Panc1 (cell line): ENCODE results near the gene SCD5. TPM values are rescaled to one million over a fixed set of nuclear protein-coding genes. Genes with fewer than 3 reads are reported as not detected.

Experiments
- ATAC-seq: fragments of 200-7000 bp; cut with Tn5 transposase; 2 replicates; pipeline ENCODE4 v1.9.1; 2020; ENCODE audit warnings: mild to moderate bottlenecking, moderate library complexity
- BruUV-seq: library from RNA; stranded (reverse); fragments of 400-500 nt; replicated peaks from 2 replicates; lab custom pipeline; 2021; lab: Mats Ljungman, UMichigan
- CTCF ChIA-PET: fragments of 300-600 bp; sonication (Branson Sonifier 250); formaldehyde crosslinking; loops from one replicate; lab custom pipeline; 2022; ENCODE audit warnings: antibody characterized with exemption; lab: Charles Lee
- POLR2A ChIA-PET: fragments of 300-600 bp; sonication (Branson Sonifier 250); formaldehyde crosslinking; loops from one replicate; lab custom pipeline; 2022; ENCODE audit warnings: antibody characterized with exemption; lab: Charles Lee
- DNase-seq: peaks from one replicate; pipeline ENCODE4 v3.0.0-alpha.2; 2010; ENCODE audit warnings: low read depth, low spot score
- H3K27ac ChIP-seq: 2 replicates; pipeline ENCODE4 v1.5.1; 2011; ENCODE audit warnings: mild to moderate bottlenecking, low read length, inconsistent platforms
- H3K27me3 ChIP-seq: fragments of 200-500 bp; sonication (Bioruptor generic); 2 replicates; pipeline ENCODE4 v1.6.0; 2014; ENCODE audit warnings: low read length, inconsistent platforms; ENCODE audit not compliant: control insufficient read depth, insufficient read depth
- H3K36me3 ChIP-seq: fragments of 200-500 bp; sonication (Bioruptor generic); 2 replicates; pipeline ENCODE4 v1.5.1; 2014; ENCODE audit warnings: inconsistent platforms, mild to moderate bottlenecking, low read length, moderate library complexity; ENCODE audit not compliant: control insufficient read depth, insufficient read depth
- H3K4me1 ChIP-seq: 2 replicates; pipeline ENCODE4 v1.5.1; 2011; ENCODE audit warnings: inconsistent platforms, mild to moderate bottlenecking, low read length, moderate library complexity; ENCODE audit not compliant: control insufficient read depth, insufficient read depth
- H3K4me3 ChIP-seq, 2 experiments: 2 replicates each; pipeline ENCODE4 v1.5.1; 2011 to 2012; ENCODE audit warnings: low read depth in 2 of 2, low read length in 2 of 2, mild to moderate bottlenecking in 2 of 2, inconsistent platforms in 1 of 2, moderate library complexity in 1 of 2
- H3K9me3 ChIP-seq: fragments of 200-500 bp; sonication (Bioruptor generic); 2 replicates; pipeline ENCODE4 v1.5.1; 2014; ENCODE audit warnings: low read depth, mild to moderate bottlenecking, inconsistent platforms, low read length, moderate library complexity; ENCODE audit not compliant: control insufficient read depth, insufficient read depth
- POLR2AphosphoS5 ChIP-seq: IDR thresholded peaks from 2 replicates; pipeline ENCODE4 v1.6.1; 2012; ENCODE audit warnings: mild to moderate bottlenecking, low read depth, low read length, moderate library complexity
- SIN3A ChIP-seq: IDR thresholded peaks from 2 replicates; pipeline ENCODE4 v1.6.1; 2012; ENCODE audit warnings: low read depth, mild to moderate bottlenecking, low read length, moderate library complexity, borderline replicate concordance; ENCODE audit not compliant: insufficient read depth
- TCF7L2 ChIP-seq: IDR thresholded peaks from 2 replicates; pipeline ENCODE4 v1.6.1; 2011; ENCODE audit warnings: mild to moderate bottlenecking, low read depth, low read length, inconsistent platforms
- in situ Hi-C: cut with HindIII; loops from 2 replicates; pipeline ENCODE4 v1.10.0; 2016; ENCODE audit warnings: low sequenced_read_pairs, low pct_unique_long_range_greater_than_20kb
- intact Hi-C: fragments of 100-400 bp; cut with micrococcal nuclease; formaldehyde crosslinking; loops from one replicate; pipeline ENCODE4 v1.10.0; 2022; ENCODE audit not compliant: unreplicated experiment
- total RNA-seq: library from RNA; stranded (reverse); gene quantifications from one replicate; pipeline ENCODE4 v1.2.1, GENCODE V29; 2021; ENCODE audit not compliant: unreplicated experiment
- TF ChIP-seq, protein P1 (sequence below): fragments of 450-650 bp; IDR thresholded peaks from 2 replicates; pipeline ENCODE4 v1.5.1; 2017; ENCODE audit warnings: mild to moderate bottlenecking
- TF ChIP-seq, protein P2 (sequence below), 2 experiments: IDR thresholded peaks; 2 replicates each; pipeline ENCODE4 v1.6.1; 2011 to 2012; ENCODE audit warnings: low read depth in 2 of 2, control low read depth in 1 of 2, low read length in 1 of 2, mild to moderate bottlenecking in 1 of 2, moderate library complexity in 1 of 2; ENCODE audit not compliant: insufficient read depth in 1 of 2

The SCD5 gene
- total RNA-seq, 1 experiment from 2014 or later: 2.0 TPM

DNA sequence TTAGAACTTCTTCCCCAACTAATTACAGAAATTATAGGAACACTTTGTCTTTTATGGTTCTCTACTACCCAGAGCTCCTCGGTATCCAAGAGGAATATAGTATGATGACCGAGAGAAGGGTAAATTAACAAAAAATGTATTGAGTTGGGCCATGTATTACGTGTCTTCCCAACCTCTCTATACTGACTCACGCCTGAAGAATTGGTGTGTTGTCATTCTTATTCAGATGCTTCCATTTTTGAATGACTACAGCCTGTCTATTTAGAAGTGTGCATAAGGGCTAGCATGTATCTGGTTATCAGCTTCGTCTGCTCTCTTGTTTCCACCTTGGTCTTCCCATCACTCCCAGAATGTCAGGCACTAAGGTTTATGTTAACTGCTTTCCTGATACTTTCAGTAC lies 24.5 kb upstream of the SCD5 start:
- POLR2A ChIA-PET: no interaction called here
- Histone ChIP-seq H3K9me3 (no peaks in the 10 kb centered on the region), H3K4me1 (no peaks in the 10 kb centered on the region), H3K27ac (no peak overlapping the region), H3K36me3 (peaks cover 52% of the 10 kb centered on the region), H3K27me3 (no peaks in the 10 kb centered on the region), H3K4me3 (no peak overlapping the region)
- intact Hi-C loops (no loop called here), in situ Hi-C loops (no loop called here)
- ATAC-seq: no peak
- CTCF ChIA-PET: no interaction called here
- BruUV-seq: no TSS peak
- TF ChIP-seq, protein P1, sequence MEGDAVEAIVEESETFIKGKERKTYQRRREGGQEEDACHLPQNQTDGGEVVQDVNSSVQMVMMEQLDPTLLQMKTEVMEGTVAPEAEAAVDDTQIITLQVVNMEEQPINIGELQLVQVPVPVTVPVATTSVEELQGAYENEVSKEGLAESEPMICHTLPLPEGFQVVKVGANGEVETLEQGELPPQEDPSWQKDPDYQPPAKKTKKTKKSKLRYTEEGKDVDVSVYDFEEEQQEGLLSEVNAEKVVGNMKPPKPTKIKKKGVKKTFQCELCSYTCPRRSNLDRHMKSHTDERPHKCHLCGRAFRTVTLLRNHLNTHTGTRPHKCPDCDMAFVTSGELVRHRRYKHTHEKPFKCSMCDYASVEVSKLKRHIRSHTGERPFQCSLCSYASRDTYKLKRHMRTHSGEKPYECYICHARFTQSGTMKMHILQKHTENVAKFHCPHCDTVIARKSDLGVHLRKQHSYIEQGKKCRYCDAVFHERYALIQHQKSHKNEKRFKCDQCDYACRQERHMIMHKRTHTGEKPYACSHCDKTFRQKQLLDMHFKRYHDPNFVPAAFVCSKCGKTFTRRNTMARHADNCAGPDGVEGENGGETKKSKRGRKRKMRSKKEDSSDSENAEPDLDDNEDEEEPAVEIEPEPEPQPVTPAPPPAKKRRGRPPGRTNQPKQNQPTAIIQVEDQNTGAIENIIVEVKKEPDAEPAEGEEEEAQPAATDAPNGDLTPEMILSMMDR: no peak
- no peak for TF ChIP-seq SIN3A
- TF ChIP-seq, protein P2, sequence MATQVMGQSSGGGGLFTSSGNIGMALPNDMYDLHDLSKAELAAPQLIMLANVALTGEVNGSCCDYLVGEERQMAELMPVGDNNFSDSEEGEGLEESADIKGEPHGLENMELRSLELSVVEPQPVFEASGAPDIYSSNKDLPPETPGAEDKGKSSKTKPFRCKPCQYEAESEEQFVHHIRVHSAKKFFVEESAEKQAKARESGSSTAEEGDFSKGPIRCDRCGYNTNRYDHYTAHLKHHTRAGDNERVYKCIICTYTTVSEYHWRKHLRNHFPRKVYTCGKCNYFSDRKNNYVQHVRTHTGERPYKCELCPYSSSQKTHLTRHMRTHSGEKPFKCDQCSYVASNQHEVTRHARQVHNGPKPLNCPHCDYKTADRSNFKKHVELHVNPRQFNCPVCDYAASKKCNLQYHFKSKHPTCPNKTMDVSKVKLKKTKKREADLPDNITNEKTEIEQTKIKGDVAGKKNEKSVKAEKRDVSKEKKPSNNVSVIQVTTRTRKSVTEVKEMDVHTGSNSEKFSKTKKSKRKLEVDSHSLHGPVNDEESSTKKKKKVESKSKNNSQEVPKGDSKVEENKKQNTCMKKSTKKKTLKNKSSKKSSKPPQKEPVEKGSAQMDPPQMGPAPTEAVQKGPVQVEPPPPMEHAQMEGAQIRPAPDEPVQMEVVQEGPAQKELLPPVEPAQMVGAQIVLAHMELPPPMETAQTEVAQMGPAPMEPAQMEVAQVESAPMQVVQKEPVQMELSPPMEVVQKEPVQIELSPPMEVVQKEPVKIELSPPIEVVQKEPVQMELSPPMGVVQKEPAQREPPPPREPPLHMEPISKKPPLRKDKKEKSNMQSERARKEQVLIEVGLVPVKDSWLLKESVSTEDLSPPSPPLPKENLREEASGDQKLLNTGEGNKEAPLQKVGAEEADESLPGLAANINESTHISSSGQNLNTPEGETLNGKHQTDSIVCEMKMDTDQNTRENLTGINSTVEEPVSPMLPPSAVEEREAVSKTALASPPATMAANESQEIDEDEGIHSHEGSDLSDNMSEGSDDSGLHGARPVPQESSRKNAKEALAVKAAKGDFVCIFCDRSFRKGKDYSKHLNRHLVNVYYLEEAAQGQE (IDR thresholded peaks at IDR 0.05; ENCODE audit: insufficient read depth in 1 of 2, low read depth in 2 of 2, low read length in 1 of 2): no peak
- TF ChIP-seq POLR2AphosphoS5: no peak
- no peak for TF ChIP-seq TCF7L2
- no peak for DNase-seq

DNA sequence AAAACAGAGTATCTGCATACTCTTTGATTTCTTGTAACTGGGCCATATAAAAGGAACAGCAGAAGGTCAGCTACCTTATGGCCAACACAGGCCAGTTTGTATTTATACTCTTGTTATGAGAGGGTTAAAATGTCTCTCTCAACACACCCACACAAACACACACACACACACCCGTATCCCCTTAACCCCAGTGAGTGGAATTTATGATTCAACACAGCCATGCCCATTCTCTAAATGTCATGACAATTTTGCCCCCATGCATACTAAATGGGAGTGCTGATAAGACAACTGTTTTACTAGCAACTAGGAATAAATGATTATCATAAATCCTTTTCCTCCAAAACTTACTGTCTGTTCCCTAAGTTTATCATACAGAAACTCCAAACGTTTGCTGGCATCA lies 22.1 kb upstream of the SCD5 start:
- ChIA-PET POLR2A (no interaction called here), CTCF (no interaction called here)
- Histone ChIP-seq H3K4me3 (no peak overlapping the region), H3K9me3 (no peaks in the 10 kb centered on the region), H3K4me1 (no peaks in the 10 kb centered on the region), H3K27me3 (no peaks in the 10 kb centered on the region), H3K27ac (no peak overlapping the region), H3K36me3 (peaks cover 39% of the 10 kb centered on the region)
- no peak for DNase-seq
- TF ChIP-seq POLR2AphosphoS5 (no peak), SIN3A (no peak), TCF7L2 (no peak)
- TF ChIP-seq, protein P1: no peak
- TF ChIP-seq, protein P2 (IDR thresholded peaks at IDR 0.05; ENCODE audit: insufficient read depth in 1 of 2, low read depth in 2 of 2, low read length in 1 of 2): no peak
- in situ Hi-C loops: no loop called here
- no TSS peak for BruUV-seq
- ATAC-seq: no peak
- intact Hi-C loops: no loop called here
